Measurements from ENCODE around the gene PCDH9. TPM values are rescaled to one million over a fixed set of nuclear protein-coding genes. Genes with fewer than 3 reads are reported as not detected.

The PCDH9 gene
- total RNA-seq, 1 experiment from 2014 or later: 5.8 TPM

DNA sequence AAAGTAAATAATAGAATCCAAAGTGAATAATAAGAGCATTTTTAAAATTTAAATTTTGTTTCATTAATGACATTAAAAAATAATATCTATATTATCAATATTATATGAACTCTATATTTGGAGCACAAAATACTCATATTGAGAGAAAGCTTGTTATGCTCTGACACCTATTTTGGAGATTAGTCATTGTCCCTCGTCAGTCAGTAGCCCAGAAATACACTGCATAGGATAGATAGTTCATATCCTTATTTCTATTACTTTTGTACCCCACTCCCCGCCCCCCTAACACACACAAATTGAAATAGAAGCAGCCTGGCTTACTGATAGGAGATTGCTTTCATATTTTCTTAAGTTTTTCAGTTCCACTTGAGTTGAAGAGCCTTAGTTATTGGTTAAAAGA is 652.8 kb downstream of the PCDH9 start:
- Histone ChIP-seq H3K27ac (ENCODE audit: low read depth, low read length, poor library complexity, severe bottlenecking) (no peak overlapping the region), H3K4me3 (ENCODE audit: low read depth, low read length, poor library complexity, severe bottlenecking) (no peak overlapping the region), H3K4me1 (ENCODE audit: insufficient read depth, low read length, poor library complexity, severe bottlenecking) (no peaks in the 10 kb centered on the region), H3K27me3 (replicated peaks; ENCODE audit: insufficient read depth, low read depth, low read length, poor library complexity) (no peaks in the 10 kb centered on the region), H3K36me3 (ENCODE audit: insufficient read depth, low read length, poor library complexity, severe bottlenecking) (no peaks in the 10 kb centered on the region), H3K9me3 (ENCODE audit: low read depth, low read length, poor library complexity, severe bottlenecking) (no peaks in the 10 kb centered on the region)
- DNase-seq (ENCODE audit: low spot score): no peak
- TF ChIP-seq, protein P1, sequence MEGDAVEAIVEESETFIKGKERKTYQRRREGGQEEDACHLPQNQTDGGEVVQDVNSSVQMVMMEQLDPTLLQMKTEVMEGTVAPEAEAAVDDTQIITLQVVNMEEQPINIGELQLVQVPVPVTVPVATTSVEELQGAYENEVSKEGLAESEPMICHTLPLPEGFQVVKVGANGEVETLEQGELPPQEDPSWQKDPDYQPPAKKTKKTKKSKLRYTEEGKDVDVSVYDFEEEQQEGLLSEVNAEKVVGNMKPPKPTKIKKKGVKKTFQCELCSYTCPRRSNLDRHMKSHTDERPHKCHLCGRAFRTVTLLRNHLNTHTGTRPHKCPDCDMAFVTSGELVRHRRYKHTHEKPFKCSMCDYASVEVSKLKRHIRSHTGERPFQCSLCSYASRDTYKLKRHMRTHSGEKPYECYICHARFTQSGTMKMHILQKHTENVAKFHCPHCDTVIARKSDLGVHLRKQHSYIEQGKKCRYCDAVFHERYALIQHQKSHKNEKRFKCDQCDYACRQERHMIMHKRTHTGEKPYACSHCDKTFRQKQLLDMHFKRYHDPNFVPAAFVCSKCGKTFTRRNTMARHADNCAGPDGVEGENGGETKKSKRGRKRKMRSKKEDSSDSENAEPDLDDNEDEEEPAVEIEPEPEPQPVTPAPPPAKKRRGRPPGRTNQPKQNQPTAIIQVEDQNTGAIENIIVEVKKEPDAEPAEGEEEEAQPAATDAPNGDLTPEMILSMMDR (conservative IDR thresholded peaks at IDR 0.05; ENCODE audit: low read depth, low read length): no peak
- TF ChIP-seq EZH2 (IDR thresholded peaks at IDR 0.05; ENCODE audit: borderline replicate concordance, low read depth, low read length, poor library complexity, severe bottlenecking): no peak
- ChIA-PET CTCF (no interaction called here), POLR2A (ENCODE audit: low non-redundant PET) (no interaction called here)
- no TSS peak for BruUV-seq (replicated peaks)
- intact Hi-C loops (cut with micrococcal nuclease; ENCODE audit: unreplicated experiment): no loop called here

DNA sequence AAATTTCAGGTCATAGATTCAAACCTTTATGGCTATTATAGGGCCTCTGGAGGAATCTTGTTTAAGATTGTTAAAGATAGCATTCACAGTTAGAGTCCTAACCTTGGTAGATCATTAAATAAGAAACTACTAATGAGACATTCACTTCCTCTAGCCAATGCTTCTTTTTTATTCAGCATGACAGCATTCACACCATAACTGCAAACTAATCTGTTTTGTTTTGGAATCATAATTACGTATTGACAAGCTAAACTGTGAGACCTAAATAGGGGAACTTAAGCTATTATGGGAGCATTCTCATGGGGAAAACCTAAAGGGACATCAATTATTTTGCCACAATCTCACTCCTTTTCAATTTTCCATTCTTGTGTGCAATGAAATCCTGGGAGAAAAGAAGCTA is 653.8 kb downstream of the PCDH9 start:
- Histone ChIP-seq H3K36me3 (ENCODE audit: insufficient read depth, low read length, poor library complexity, severe bottlenecking) (no peaks in the 10 kb centered on the region), H3K4me3 (ENCODE audit: low read depth, low read length, poor library complexity, severe bottlenecking) (no peak overlapping the region), H3K27me3 (replicated peaks; ENCODE audit: insufficient read depth, low read depth, low read length, poor library complexity) (no peaks in the 10 kb centered on the region), H3K27ac (ENCODE audit: low read depth, low read length, poor library complexity, severe bottlenecking) (no peak overlapping the region), H3K4me1 (ENCODE audit: insufficient read depth, low read length, poor library complexity, severe bottlenecking) (no peaks in the 10 kb centered on the region), H3K9me3 (ENCODE audit: low read depth, low read length, poor library complexity, severe bottlenecking) (no peaks in the 10 kb centered on the region)
- TF ChIP-seq EZH2 (IDR thresholded peaks at IDR 0.05; ENCODE audit: borderline replicate concordance, low read depth, low read length, poor library complexity, severe bottlenecking): no peak
- TF ChIP-seq, protein P1 (conservative IDR thresholded peaks at IDR 0.05; ENCODE audit: low read depth, low read length): no peak
- no TSS peak for BruUV-seq (replicated peaks)
- no peak for DNase-seq (ENCODE audit: low spot score)
- ChIA-PET CTCF (no interaction called here), POLR2A (ENCODE audit: low non-redundant PET) (no interaction called here)
- intact Hi-C loops (cut with micrococcal nuclease; ENCODE audit: unreplicated experiment): no loop called here

- Histone ChIP-seq H3K9me3 (ENCODE audit: low read depth, low read length, poor library complexity, severe bottlenecking) (no peaks in the 10 kb centered on the region), H3K4me3 (ENCODE audit: low read depth, low read length, poor library complexity, severe bottlenecking) (no peak overlapping the region), H3K27ac (ENCODE audit: low read depth, low read length, poor library complexity, severe bottlenecking) (no peak overlapping the region), H3K36me3 (ENCODE audit: insufficient read depth, low read length, poor library complexity, severe bottlenecking) (no peaks in the 10 kb centered on the region), H3K4me1 (ENCODE audit: insufficient read depth, low read length, poor library complexity, severe bottlenecking) (no peaks in the 10 kb centered on the region), H3K27me3 (replicated peaks; ENCODE audit: insufficient read depth, low read depth, low read length, poor library complexity) (no peaks in the 10 kb centered on the region)
- no TSS peak for BruUV-seq (replicated peaks)
- ChIA-PET POLR2A (ENCODE audit: low non-redundant PET) (no interaction called here), CTCF (no interaction called here)
- intact Hi-C loops (cut with micrococcal nuclease; ENCODE audit: unreplicated experiment): no loop called here
- TF ChIP-seq, protein P1 (conservative IDR thresholded peaks at IDR 0.05; ENCODE audit: low read depth, low read length): no peak
- no peak for TF ChIP-seq EZH2 (IDR thresholded peaks at IDR 0.05; ENCODE audit: borderline replicate concordance, low read depth, low read length, poor library complexity, severe bottlenecking)
- DNase-seq (ENCODE audit: low spot score): no peak
These were observed 655.5 kb downstream of the PCDH9 start for GRCh38 chr13:66574606-66575005.

Measured in A673 (cell line).